Gastroesophageal sphincter (tissue), 3 donors: ENCODE data around the gene GPR179.

Experiments
- POLR2A ChIP-seq, 2 donors: fragments of 450-650 bp; IDR thresholded peaks; one replicate each; pipeline ENCODE4 v1.6.1; 2017; ENCODE audit warnings: antibody characterized with exemption in 2 of 2, mild to moderate bottlenecking in 2 of 2, moderate library complexity in 1 of 2
- TF ChIP-seq, protein P1 (sequence below), 4 experiments: fragments of 200-600 bp in 2 of 4; fragments of 450-650 bp in 2 of 4; sonication (generic) in 1 of 4; IDR thresholded peaks; one replicate each; pipeline ENCODE4 v1.5.1; 2017 to 2019; ENCODE audit warnings: antibody characterized with exemption in 4 of 4, mild to moderate bottlenecking in 2 of 4, moderate library complexity in 2 of 4

DNA sequence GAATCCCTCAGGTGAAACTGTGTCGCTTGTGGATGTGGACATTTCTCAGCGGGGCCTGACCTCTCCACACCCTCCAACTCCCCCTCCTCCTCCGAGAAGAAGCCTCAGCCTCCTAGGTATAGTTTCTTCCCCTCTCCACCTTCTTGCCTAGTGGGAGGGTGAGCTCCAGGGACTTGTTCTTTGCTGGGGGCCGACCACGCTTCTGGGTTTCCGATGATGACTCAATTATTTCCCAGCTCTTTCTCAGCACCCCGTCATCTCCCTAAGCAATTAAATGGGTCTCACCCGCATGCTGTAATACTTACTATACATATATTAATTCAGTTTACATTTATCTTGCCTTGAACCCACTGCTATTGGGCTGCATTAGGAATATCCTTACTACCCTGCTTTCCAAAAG lies 21.0 kb upstream of the GPR179 start:
- TF ChIP-seq, protein P1, sequence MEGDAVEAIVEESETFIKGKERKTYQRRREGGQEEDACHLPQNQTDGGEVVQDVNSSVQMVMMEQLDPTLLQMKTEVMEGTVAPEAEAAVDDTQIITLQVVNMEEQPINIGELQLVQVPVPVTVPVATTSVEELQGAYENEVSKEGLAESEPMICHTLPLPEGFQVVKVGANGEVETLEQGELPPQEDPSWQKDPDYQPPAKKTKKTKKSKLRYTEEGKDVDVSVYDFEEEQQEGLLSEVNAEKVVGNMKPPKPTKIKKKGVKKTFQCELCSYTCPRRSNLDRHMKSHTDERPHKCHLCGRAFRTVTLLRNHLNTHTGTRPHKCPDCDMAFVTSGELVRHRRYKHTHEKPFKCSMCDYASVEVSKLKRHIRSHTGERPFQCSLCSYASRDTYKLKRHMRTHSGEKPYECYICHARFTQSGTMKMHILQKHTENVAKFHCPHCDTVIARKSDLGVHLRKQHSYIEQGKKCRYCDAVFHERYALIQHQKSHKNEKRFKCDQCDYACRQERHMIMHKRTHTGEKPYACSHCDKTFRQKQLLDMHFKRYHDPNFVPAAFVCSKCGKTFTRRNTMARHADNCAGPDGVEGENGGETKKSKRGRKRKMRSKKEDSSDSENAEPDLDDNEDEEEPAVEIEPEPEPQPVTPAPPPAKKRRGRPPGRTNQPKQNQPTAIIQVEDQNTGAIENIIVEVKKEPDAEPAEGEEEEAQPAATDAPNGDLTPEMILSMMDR (IDR thresholded peaks at IDR 0.05), result no peak
- TF ChIP-seq POLR2A (IDR thresholded peaks at IDR 0.05), result no peak
